OCI-LY7 (cell line): Measurements from ENCODE around the gene FERMT3.

Experiments used
- EZH2phosphoT487 ChIP-seq: fragments of 200-600 bp; sonication (generic); IDR thresholded peaks from 2 replicates; pipeline ENCODE4 v1.6.1; 2018; ENCODE audit warnings: low read depth, borderline replicate concordance, mild to moderate bottlenecking, mixed run types, antibody characterized with exemption, low read length, moderate library complexity, mixed read lengths
- TF ChIP-seq, protein P1 (sequence below): fragments of 200-600 bp; sonication (generic); conservative IDR thresholded peaks from 2 replicates; pipeline ENCODE4 v1.5.1; 2014; ENCODE audit warnings: mild to moderate bottlenecking, antibody characterized with exemption, low read length, moderate library complexity, mixed read lengths

DNA sequence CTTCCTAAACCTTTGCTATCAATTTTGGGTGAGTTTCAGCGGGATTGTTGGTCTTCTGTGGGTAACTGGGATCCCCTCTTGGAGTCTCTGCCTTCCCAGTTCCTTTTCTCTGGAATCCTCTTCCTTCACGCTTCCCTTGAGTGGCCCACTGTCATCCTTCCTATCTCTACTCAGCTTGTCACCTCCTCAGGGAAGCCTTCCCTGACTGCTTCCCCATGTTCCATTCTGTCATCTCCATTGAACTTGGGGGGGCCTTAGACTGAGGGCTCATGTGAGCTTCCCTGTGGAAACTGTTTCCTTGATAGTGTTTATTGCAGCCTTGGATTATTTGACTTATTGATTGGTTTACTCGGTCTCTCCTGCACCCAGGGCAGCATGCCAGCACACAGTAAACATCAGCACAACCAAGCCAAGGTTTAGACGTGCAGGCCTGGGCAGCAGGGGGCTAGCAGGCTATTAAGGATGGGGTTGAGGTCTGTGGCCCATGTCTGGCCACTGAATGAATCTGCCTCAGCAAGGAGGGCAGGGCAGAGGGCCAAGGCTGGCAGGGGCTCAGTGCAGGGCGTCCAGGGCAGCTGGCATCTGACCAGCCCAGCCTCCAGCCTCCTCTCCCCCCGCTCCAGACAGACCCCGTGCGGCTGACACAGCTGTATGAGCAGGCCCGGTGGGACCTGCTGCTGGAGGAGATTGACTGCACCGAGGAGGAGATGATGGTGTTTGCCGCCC, 12.3 kb downstream of the FERMT3 start:
- TF ChIP-seq, protein P1, sequence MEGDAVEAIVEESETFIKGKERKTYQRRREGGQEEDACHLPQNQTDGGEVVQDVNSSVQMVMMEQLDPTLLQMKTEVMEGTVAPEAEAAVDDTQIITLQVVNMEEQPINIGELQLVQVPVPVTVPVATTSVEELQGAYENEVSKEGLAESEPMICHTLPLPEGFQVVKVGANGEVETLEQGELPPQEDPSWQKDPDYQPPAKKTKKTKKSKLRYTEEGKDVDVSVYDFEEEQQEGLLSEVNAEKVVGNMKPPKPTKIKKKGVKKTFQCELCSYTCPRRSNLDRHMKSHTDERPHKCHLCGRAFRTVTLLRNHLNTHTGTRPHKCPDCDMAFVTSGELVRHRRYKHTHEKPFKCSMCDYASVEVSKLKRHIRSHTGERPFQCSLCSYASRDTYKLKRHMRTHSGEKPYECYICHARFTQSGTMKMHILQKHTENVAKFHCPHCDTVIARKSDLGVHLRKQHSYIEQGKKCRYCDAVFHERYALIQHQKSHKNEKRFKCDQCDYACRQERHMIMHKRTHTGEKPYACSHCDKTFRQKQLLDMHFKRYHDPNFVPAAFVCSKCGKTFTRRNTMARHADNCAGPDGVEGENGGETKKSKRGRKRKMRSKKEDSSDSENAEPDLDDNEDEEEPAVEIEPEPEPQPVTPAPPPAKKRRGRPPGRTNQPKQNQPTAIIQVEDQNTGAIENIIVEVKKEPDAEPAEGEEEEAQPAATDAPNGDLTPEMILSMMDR = no peak
- TF ChIP-seq EZH2phosphoT487 = no peak
